MM.1S (cell line): ENCODE data around the gene LHCGR.

Experiments
- DNase-seq: peaks from one replicate; pipeline ENCODE4 v3.0.0-alpha.2; 2015
- H2AFZ ChIP-seq: fragments of 300-600 bp; sonication (generic); 2 replicates; pipeline ENCODE4 v1.6.0; 2016; ENCODE audit warnings: antibody characterized with exemption, low read length
- H3F3A ChIP-seq: fragments of 300-600 bp; sonication (generic); 2 replicates; pipeline ENCODE4 v1.6.1; 2016; ENCODE audit warnings: mild to moderate bottlenecking, antibody characterized with exemption, low read length, moderate library complexity, mixed read lengths; ENCODE audit not compliant: insufficient read depth
- H3K27ac ChIP-seq: fragments of 300-600 bp; sonication (generic); 2 replicates; pipeline ENCODE4 v1.5.1; 2016; ENCODE audit warnings: mild to moderate bottlenecking, low read length
- H3K27me3 ChIP-seq: fragments of 300-600 bp; sonication (generic); replicated peaks from 2 replicates; pipeline ENCODE4 v1.6.0; 2016; ENCODE audit warnings: low read length; ENCODE audit not compliant: insufficient read depth
- H3K36me3 ChIP-seq: fragments of 300-600 bp; sonication (generic); replicated peaks from 2 replicates; pipeline ENCODE4 v1.6.1; 2016; ENCODE audit warnings: mild to moderate bottlenecking, low read length, mixed read lengths; ENCODE audit not compliant: insufficient read depth
- H3K4me1 ChIP-seq: fragments of 300-600 bp; sonication (generic); 2 replicates; pipeline ENCODE4 v1.6.1; 2016; ENCODE audit warnings: low read length, mixed read lengths
- H3K4me2 ChIP-seq: fragments of 300-600 bp; sonication (generic); 2 replicates; pipeline ENCODE4 v1.6.0; 2016; ENCODE audit warnings: low read depth, low read length
- H3K4me3 ChIP-seq: fragments of 300-600 bp; sonication (generic); 2 replicates; pipeline ENCODE4 v1.5.1; 2016; ENCODE audit warnings: low read length, mixed read lengths
- H3K79me2 ChIP-seq: fragments of 300-600 bp; sonication (generic); 2 replicates; pipeline ENCODE4 v1.6.1; 2016; ENCODE audit warnings: mixed run types, low read length, mixed read lengths
- H3K9ac ChIP-seq: fragments of 300-600 bp; sonication (generic); 2 replicates; pipeline ENCODE4 v1.6.1; 2016; ENCODE audit warnings: low read length, mixed read lengths
- H3K9me2 ChIP-seq: fragments of 300-600 bp; sonication (generic); replicated peaks from 2 replicates; pipeline ENCODE4 v1.6.1; 2016; ENCODE audit warnings: mild to moderate bottlenecking, low read length, mixed read lengths; ENCODE audit not compliant: insufficient read depth
- H3K9me3 ChIP-seq: fragments of 300-600 bp; sonication (generic); replicated peaks from 2 replicates; pipeline ENCODE4 v1.6.1; 2016; ENCODE audit warnings: mild to moderate bottlenecking, low read length, mixed read lengths; ENCODE audit not compliant: insufficient read depth
- H4K20me1 ChIP-seq: fragments of 300-600 bp; sonication (generic); 2 replicates; pipeline ENCODE4 v1.6.1; 2016; ENCODE audit warnings: mild to moderate bottlenecking, low read length, moderate library complexity, mixed read lengths; ENCODE audit not compliant: insufficient read depth
- CTCF ChIP-seq: fragments of 300-600 bp; sonication (generic); IDR thresholded peaks from 2 replicates; pipeline ENCODE4 v1.5.1; 2016; ENCODE audit warnings: antibody characterized with exemption, low read length, mixed read lengths
- EZH2 ChIP-seq: fragments of 300-600 bp; sonication (generic); optimal IDR thresholded peaks from 2 replicates; pipeline ENCODE3; 2017; ENCODE audit warnings: low read depth, mild to moderate bottlenecking, antibody characterized with exemption, low read length, mixed read lengths
- EZH2phosphoT487 ChIP-seq: fragments of 300-600 bp; sonication (generic); IDR thresholded peaks from 2 replicates; pipeline ENCODE4 v1.6.1; 2018; ENCODE audit warnings: antibody characterized with exemption, low read length

Gene LHCGR

GRCh38 chr2:48756289-48756688, 765 bp upstream of the LHCGR start:
- no peaks in the 10 kb centered on the region for H4K20me1 ChIP-seq
- no peak overlapping the region for H2AFZ ChIP-seq
- no peak for DNase-seq
- H3K36me3 ChIP-seq: no peaks in the 10 kb centered on the region
- no peak overlapping the region for H3K27ac ChIP-seq
- H3K9me3 ChIP-seq: no peaks in the 10 kb centered on the region
- no peak overlapping the region for H3K4me3 ChIP-seq
- no peak overlapping the region for H3K9ac ChIP-seq
- H3K79me2 ChIP-seq: no peaks in the 10 kb centered on the region
- no peaks in the 10 kb centered on the region for H3K9me2 ChIP-seq
- no peaks in the 10 kb centered on the region for H3K27me3 ChIP-seq
- H3K4me1 ChIP-seq: peaks cover 9% of the 10 kb centered on the region
- TF ChIP-seq EZH2: no peak
- TF ChIP-seq CTCF: no peak
- TF ChIP-seq EZH2phosphoT487: no peak
- no peak overlapping the region for H3K4me2 ChIP-seq
- H3F3A ChIP-seq: no peaks in the 10 kb centered on the region

- Histone ChIP-seq H3K79me2 (no peaks in the 10 kb centered on the region), H3K4me2 (no peak overlapping the region), H3K9me3 (no peaks in the 10 kb centered on the region), H3K27ac (no peak overlapping the region), H3K4me3 (no peak overlapping the region), H3K4me1 (peaks cover 19% of the 10 kb centered on the region), H2AFZ (no peak overlapping the region), H3K27me3 (no peaks in the 10 kb centered on the region), H3K36me3 (no peaks in the 10 kb centered on the region), H3F3A (peaks cover under 1% of the 10 kb centered on the region; the same call in 1 of the 2 replicates), H3K9ac (no peak overlapping the region), H3K9me2 (no peaks in the 10 kb centered on the region), H4K20me1 (no peaks in the 10 kb centered on the region)
- no peak for DNase-seq
- TF ChIP-seq EZH2: no peak
- no peak for TF ChIP-seq CTCF
- TF ChIP-seq EZH2phosphoT487: no peak
These were observed 650 bp downstream of the LHCGR start for GRCh38 chr2:48754874-48755273.

- DNase-seq: peak; percentile 7
- H3K4me2 ChIP-seq: no peak overlapping the region
- TF ChIP-seq EZH2phosphoT487 (no peak), CTCF (no peak), EZH2 (no peak)
These were observed 2.3 kb downstream of the LHCGR start for GRCh38 chr2:48753228-48753627.

More at GRCh38 chr2:48753228-48753627, 2.3 kb downstream of the LHCGR start:
- no peaks in the 10 kb centered on the region for H3K9me3 ChIP-seq
- H3K27me3 ChIP-seq: no peaks in the 10 kb centered on the region
- H3K4me3 ChIP-seq: no peak overlapping the region
- H3K36me3 ChIP-seq: no peaks in the 10 kb centered on the region
- no peaks in the 10 kb centered on the region for H4K20me1 ChIP-seq
- H2AFZ ChIP-seq: no peak overlapping the region
- peaks cover 32% of the 10 kb centered on the region for H3K4me1 ChIP-seq
- no peaks in the 10 kb centered on the region for H3K9me2 ChIP-seq
- H3K27ac ChIP-seq: no peak overlapping the region
- H3K9ac ChIP-seq: no peak overlapping the region
- no peaks in the 10 kb centered on the region for H3K79me2 ChIP-seq
- peaks cover 3% of the 10 kb centered on the region; the same call in 1 of the 2 replicates for H3F3A ChIP-seq
